H9 (cell line): ENCODE measurements around the gene ZNF652. TPM values are rescaled to one million over a fixed set of nuclear protein-coding genes. Genes with fewer than 3 reads are reported as not detected.

Experiments used
- DNase-seq: peaks from one replicate; pipeline ENCODE4 v3.0.0-alpha.2; 2017
- H2AFZ ChIP-seq: one replicate; pipeline ENCODE4 v1.6.1; 2013; ENCODE audit warnings: mild to moderate bottlenecking, low read length, control low read depth, moderate library complexity
- H2AK5ac ChIP-seq: 2 replicates; pipeline ENCODE4 v1.6.1; 2013; ENCODE audit warnings: low read length, control low read depth, mixed read lengths; ENCODE audit not compliant: insufficient read length
- H2BK120ac ChIP-seq: one replicate; pipeline ENCODE4 v1.6.1; 2013; ENCODE audit warnings: low read depth, mild to moderate bottlenecking, low read length, control low read depth, inconsistent platforms; ENCODE audit not compliant: poor library complexity, severe bottlenecking
- H2BK12ac ChIP-seq: 2 replicates; pipeline ENCODE4 v1.6.1; 2013; ENCODE audit warnings: low read length, control low read depth, mixed read lengths, low read depth; ENCODE audit not compliant: insufficient read length
- H2BK15ac ChIP-seq: 2 replicates; pipeline ENCODE4 v1.6.1; 2013; ENCODE audit warnings: low read depth, low read length, control low read depth
- H2BK20ac ChIP-seq: one replicate; pipeline ENCODE4 v1.6.1; 2013; ENCODE audit warnings: low read depth, mild to moderate bottlenecking, low read length, control low read depth, inconsistent platforms; ENCODE audit not compliant: poor library complexity, severe bottlenecking
- H2BK5ac ChIP-seq: 2 replicates; pipeline ENCODE4 v1.6.1; 2013; ENCODE audit warnings: low read length, control low read depth, mixed read lengths; ENCODE audit not compliant: insufficient read length
- H3K14ac ChIP-seq: 2 replicates; pipeline ENCODE4 v1.6.1; 2013; ENCODE audit warnings: low read length, control low read depth; ENCODE audit not compliant: insufficient read depth
- H3K18ac ChIP-seq: 2 replicates; pipeline ENCODE4 v1.6.1; 2013; ENCODE audit warnings: low read depth, mild to moderate bottlenecking, mixed read lengths, low read length, control low read depth; ENCODE audit not compliant: insufficient read length
- H3K23ac ChIP-seq: 2 replicates; pipeline ENCODE4 v1.6.1; 2013; ENCODE audit warnings: low read length, control low read depth, mixed read lengths, low read depth; ENCODE audit not compliant: insufficient read length
- H3K23me2 ChIP-seq: 2 replicates; pipeline ENCODE4 v1.6.1; 2013; ENCODE audit warnings: low read depth, mild to moderate bottlenecking, mixed read lengths, low read length, control low read depth; ENCODE audit not compliant: insufficient read length, poor library complexity, severe bottlenecking
- H3K27ac ChIP-seq: 2 replicates; pipeline ENCODE4 v1.5.1; 2013; ENCODE audit warnings: low read length, control low read depth, mixed read lengths, low read depth; ENCODE audit not compliant: insufficient read length
- H3K27me3 ChIP-seq: 2 replicates; pipeline ENCODE4 v1.6.1; 2013; ENCODE audit warnings: low read length, control low read depth, inconsistent platforms; ENCODE audit not compliant: insufficient read depth
- H3K4ac ChIP-seq: 2 replicates; pipeline ENCODE4 v1.6.1; 2013; ENCODE audit warnings: low read depth, mild to moderate bottlenecking, control low read depth, inconsistent platforms, low read length, moderate library complexity
- H3K4me1 ChIP-seq: 2 replicates; pipeline ENCODE4 v1.6.1; 2013; ENCODE audit warnings: low read length, control low read depth, inconsistent platforms; ENCODE audit not compliant: insufficient read depth
- H3K4me2 ChIP-seq: 2 replicates; pipeline ENCODE4 v1.6.1; 2013; ENCODE audit warnings: low read length, control low read depth, mixed read lengths; ENCODE audit not compliant: insufficient read length, insufficient read depth
- H3K56ac ChIP-seq: 2 replicates; pipeline ENCODE4 v1.6.1; 2013; ENCODE audit warnings: low read depth, mild to moderate bottlenecking, mixed read lengths, low read length, control low read depth; ENCODE audit not compliant: insufficient read length
- H3K79me1 ChIP-seq: 2 replicates; pipeline ENCODE4 v1.6.1; 2013; ENCODE audit warnings: low read depth, mild to moderate bottlenecking, moderate library complexity, low read length, control low read depth, inconsistent platforms; ENCODE audit not compliant: insufficient read depth, poor library complexity, severe bottlenecking
- H3K79me2 ChIP-seq: 2 replicates; pipeline ENCODE4 v1.6.1; 2013; ENCODE audit warnings: low read length, control low read depth, inconsistent platforms; ENCODE audit not compliant: insufficient read depth
- H3K9ac ChIP-seq: 2 replicates; pipeline ENCODE4 v1.6.1; 2013; ENCODE audit warnings: low read length, control low read depth, mixed read lengths; ENCODE audit not compliant: insufficient read length; ENCODE audit errors: extremely low read depth
- H3K9me3 ChIP-seq: one replicate; pipeline ENCODE4 v1.6.1; 2013; ENCODE audit warnings: low read depth, low read length, inconsistent platforms; ENCODE audit not compliant: control insufficient read depth
- H3T11ph ChIP-seq: one replicate; pipeline ENCODE4 v1.6.1; 2013; ENCODE audit warnings: mild to moderate bottlenecking, low read length, control low read depth, inconsistent platforms
- H4K20me1 ChIP-seq: one replicate; pipeline ENCODE4 v1.6.1; 2013; ENCODE audit not compliant: control insufficient read depth, insufficient read length, insufficient read depth
- H4K5ac ChIP-seq: 2 replicates; pipeline ENCODE4 v1.6.1; 2013; ENCODE audit warnings: low read depth, mild to moderate bottlenecking, mixed read lengths, low read length, control low read depth; ENCODE audit not compliant: insufficient read length
- H4K8ac ChIP-seq: replicated peaks from 2 replicates; pipeline ENCODE4 v1.6.1; 2013; ENCODE audit warnings: low read length, control low read depth, mixed read lengths, low read depth; ENCODE audit not compliant: insufficient read length
- H4K91ac ChIP-seq: 2 replicates; pipeline ENCODE4 v1.6.1; 2013; ENCODE audit warnings: low read depth, mild to moderate bottlenecking, moderate library complexity, mixed read lengths, low read length, control low read depth; ENCODE audit not compliant: insufficient read length
- H3K27ac Mint-ChIP-seq, 3 experiments: 2 replicates in 2 of 3; 3 replicates in 1 of 3; pipeline ENCODE4 v1.8.0; 2020 to 2021; ENCODE audit warnings: mixed read lengths in 3 of 3, mild to moderate bottlenecking in 1 of 3, moderate library complexity in 1 of 3
- H3K27me3 Mint-ChIP-seq: 2 replicates; pipeline ENCODE4 v1.8.0; 2021; ENCODE audit warnings: low read depth, mild to moderate bottlenecking, moderate library complexity, mixed read lengths
- H3K36me3 Mint-ChIP-seq, 3 experiments: 2 replicates in 2 of 3; 3 replicates in 1 of 3; pipeline ENCODE4 v1.8.0; 2020 to 2021; ENCODE audit warnings: low read depth in 3 of 3, mixed read lengths in 3 of 3; ENCODE audit not compliant: insufficient read depth in 1 of 3
- H3K4me1 Mint-ChIP-seq, 2 experiments: 2 replicates each; pipeline ENCODE4 v1.8.0; 2020; ENCODE audit warnings: mixed read lengths in 2 of 2
- H3K4me3 Mint-ChIP-seq, 2 experiments: 2 replicates in 1 of 2; 3 replicates in 1 of 2; pipeline ENCODE4 v1.8.0; 2020 to 2021; ENCODE audit warnings: mild to moderate bottlenecking in 2 of 2, mixed read lengths in 2 of 2, moderate library complexity in 1 of 2
- H3K9me3 Mint-ChIP-seq, 2 experiments: 2 replicates in 1 of 2; 3 replicates in 1 of 2; pipeline ENCODE4 v1.8.0; 2020; ENCODE audit warnings: mild to moderate bottlenecking in 2 of 2, mixed read lengths in 2 of 2, moderate library complexity in 1 of 2
- CTCF ChIP-seq: fragments of 200-600 bp; sonication (generic); conservative IDR thresholded peaks from 3 replicates; pipeline ENCODE4 v1.8.0; 2021; ENCODE audit warnings: antibody characterized with exemption, mild to moderate bottlenecking
- WGBS: extraction: QIAGEN DNeasy Blood & Tissue Kit; methylation state at CpG from one replicate; pipeline ENCODE4 v1.1.7; 2013; ENCODE audit warnings: missing lambda C conversion rate, low lambda C conversion rate, mixed read lengths; ENCODE audit not compliant: insufficient read length; ENCODE audit errors: extremely low coverage; 5-methylcytosine and 5-hydroxymethylcytosine counted together
- total RNA-seq: library from RNA; stranded (reverse); gene quantifications from 2 replicates; pipeline ENCODE4 v1.2.1, GENCODE V29; 2021

Gene ZNF652
- total RNA-seq, 1 experiment from 2014 or later, result 33.6 TPM

DNA sequence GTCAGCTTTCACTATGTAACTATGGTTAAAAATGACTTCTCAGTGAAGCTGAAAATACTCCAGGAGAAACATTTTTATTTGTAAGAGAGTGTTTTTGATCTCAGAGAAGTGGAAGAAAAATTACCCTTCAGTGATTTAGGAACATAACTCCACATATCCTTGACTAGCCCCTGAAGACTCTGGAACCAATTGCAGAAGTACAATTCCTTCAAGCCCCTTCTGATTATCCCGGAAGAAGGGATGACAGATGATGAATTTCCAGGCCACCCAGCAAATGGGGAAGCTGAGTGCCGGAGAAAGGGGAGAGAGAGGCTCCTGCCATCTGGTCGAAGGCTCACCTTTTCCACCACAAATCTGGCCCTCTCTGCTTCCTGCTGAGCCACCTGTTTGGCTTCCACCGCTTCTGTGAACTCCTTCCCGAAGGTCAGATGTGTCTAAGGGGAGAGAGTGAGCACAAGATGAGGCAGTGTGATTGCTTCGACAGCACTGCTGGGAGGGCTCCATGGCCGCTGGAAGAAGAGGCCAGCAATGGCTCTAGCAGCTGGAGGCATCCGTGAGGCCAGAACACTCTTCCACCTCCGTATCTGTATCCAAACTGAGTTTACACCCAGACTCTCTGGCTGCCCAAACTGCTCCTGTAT, 44.5 kb upstream of the ZNF652 start:
- H4K5ac ChIP-seq, result no peak overlapping the region
- no peaks in the 10 kb centered on the region for H3K9me3 Mint-ChIP-seq
- no peaks in the 10 kb centered on the region for H3K79me1 ChIP-seq
- TF ChIP-seq CTCF, result no peak
- no CpG with 5 or more reads among the region's 9 CpGs for WGBS
- H4K8ac ChIP-seq, result no peak overlapping the region
- H3K56ac ChIP-seq, result no peak overlapping the region
- H2BK12ac ChIP-seq, result no peak overlapping the region
- peaks cover 58 to 90% (median 73%) of the 10 kb centered on the region in 3 experiments for H3K36me3 Mint-ChIP-seq
- no peak overlapping the region for H3K27ac ChIP-seq
- no peak for DNase-seq
- H3K79me2 ChIP-seq, result no peaks in the 10 kb centered on the region
- peaks cover 2% of the 10 kb centered on the region for H4K20me1 ChIP-seq
- no peak overlapping the region for H2BK5ac ChIP-seq
- H3T11ph ChIP-seq, result no peak overlapping the region
- H3K4me3 Mint-ChIP-seq, result no peak overlapping the region
- H3K14ac ChIP-seq, result no peak overlapping the region
- no peak overlapping the region for H2BK20ac ChIP-seq
- H3K18ac ChIP-seq, result no peak overlapping the region
- H2BK15ac ChIP-seq, result no peak overlapping the region
- H3K4me1 Mint-ChIP-seq, result peaks cover 7 to 18% of the 10 kb centered on the region in 2 experiments
- no peaks in the 10 kb centered on the region for H3K23me2 ChIP-seq
- no peak overlapping the region for H3K4me2 ChIP-seq
- H2BK120ac ChIP-seq, result no peak overlapping the region
- no peak overlapping the region for H2AK5ac ChIP-seq
- H2AFZ ChIP-seq, result no peak overlapping the region
- no peak overlapping the region for H3K4ac ChIP-seq
- H3K27me3 Mint-ChIP-seq, result no peaks in the 10 kb centered on the region
- no peak overlapping the region for H3K9ac ChIP-seq
- no peaks in the 10 kb centered on the region for H3K9me3 ChIP-seq
- no peaks in the 10 kb centered on the region for H3K27me3 ChIP-seq
- no peaks in the 10 kb centered on the region for H3K4me1 ChIP-seq
- no peak overlapping the region for H4K91ac ChIP-seq
- H3K27ac Mint-ChIP-seq, result no peak overlapping the region
- no peak overlapping the region for H3K23ac ChIP-seq
